HL-60 (cell line): Measurements from ENCODE around the gene POMC.

Experiments
- DNase-seq, 2 experiments: peaks; one replicate each; pipeline ENCODE4 v3.0.0-alpha.2; 2010 to 2020; ENCODE audit warnings: low read depth in 1 of 2, low spot score in 1 of 2
- H3K27ac ChIP-seq: fragments of 250-450 bp; sonication (Bioruptor Pico); replicated peaks from 2 replicates; pipeline ENCODE4 v1.5.1; 2020; ENCODE audit warnings: mild to moderate bottlenecking, moderate library complexity
- H3K27me3 ChIP-seq: fragments of 250-450 bp; sonication (Bioruptor Pico); 2 replicates; pipeline ENCODE4 v1.5.1; 2021; ENCODE audit warnings: mild to moderate bottlenecking, moderate library complexity; ENCODE audit not compliant: insufficient read depth, poor library complexity, severe bottlenecking
- H3K4me3 ChIP-seq: replicated peaks from 2 replicates; pipeline ENCODE4 v1.5.1; 2011; ENCODE audit warnings: mild to moderate bottlenecking, control low read depth, low read length; ENCODE audit not compliant: insufficient read depth
- GABPA ChIP-seq: IDR thresholded peaks from 2 replicates; pipeline ENCODE4 v1.6.1; 2012; ENCODE audit warnings: low read depth
- POLR2AphosphoS5 ChIP-seq: IDR thresholded peaks from 2 replicates; pipeline ENCODE4 v1.6.1; 2012; ENCODE audit warnings: low read depth
- SPI1 ChIP-seq: IDR thresholded peaks from 2 replicates; pipeline ENCODE4 v1.6.1; 2012; ENCODE audit warnings: low read depth, mild to moderate bottlenecking, borderline replicate concordance
- TF ChIP-seq, protein P1 (sequence below): IDR thresholded peaks from one replicate; pipeline ENCODE4 v1.5.1; 2011; ENCODE audit warnings: low read length, control low read depth, inconsistent platforms; ENCODE audit not compliant: insufficient read depth
- TF ChIP-seq, protein P2 (sequence below): IDR thresholded peaks from 2 replicates; pipeline ENCODE4 v1.6.1; 2012; ENCODE audit warnings: low read depth; ENCODE audit not compliant: insufficient replicate concordance

Gene POMC

DNA sequence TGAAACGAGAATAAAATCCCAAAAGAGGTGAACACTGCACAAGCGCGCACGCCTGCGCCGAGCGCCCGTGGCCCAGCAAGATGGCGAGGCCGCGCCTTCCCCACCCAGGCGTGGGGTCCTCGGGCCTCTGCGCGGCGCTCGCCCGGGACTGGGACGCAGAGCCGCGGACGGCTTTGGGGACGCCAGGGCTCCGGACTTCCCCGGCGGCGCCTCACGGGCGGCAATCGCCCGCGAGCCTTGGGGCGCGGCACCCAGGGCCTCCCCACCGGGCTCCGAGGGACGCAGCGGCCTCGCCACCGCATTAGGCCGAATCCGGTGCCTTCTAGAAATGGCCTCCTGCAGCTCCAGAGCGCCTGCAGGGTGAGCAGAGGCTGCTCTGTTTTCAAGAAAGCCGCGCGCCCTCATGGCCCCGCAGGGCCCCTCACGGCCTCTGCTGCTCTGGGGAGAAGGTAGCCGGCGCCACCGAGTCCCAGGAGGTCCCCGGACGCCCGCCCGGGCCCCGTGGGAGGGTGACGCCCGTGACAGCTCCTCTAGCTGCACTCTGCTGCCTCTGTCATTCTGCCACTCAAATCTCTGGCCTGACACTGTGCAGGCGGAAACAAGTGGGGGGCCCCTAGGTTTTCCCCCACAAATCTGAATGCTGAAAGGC lies 35.9 kb upstream of the POMC start:
- DNase-seq = no peak

DNA sequence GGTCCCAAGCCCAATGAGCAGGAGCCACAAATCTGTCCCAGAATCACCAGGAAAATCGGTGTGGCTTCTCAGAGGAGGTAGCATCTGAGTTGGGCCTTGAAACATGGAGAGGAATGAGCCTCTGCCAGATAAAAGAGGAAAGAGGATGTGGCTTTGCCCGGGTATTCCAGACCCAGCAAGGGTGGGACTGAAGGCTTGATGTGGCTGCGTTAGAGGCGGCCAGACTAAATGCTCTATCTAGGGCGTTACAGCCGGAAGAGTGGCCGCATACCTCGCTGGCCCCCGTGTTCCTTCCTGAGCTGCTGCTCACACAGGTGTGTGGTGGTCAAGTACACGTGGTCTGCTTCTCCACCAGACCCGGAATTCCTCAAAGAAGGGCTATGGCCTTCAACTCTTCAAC lies 33.9 kb upstream of the POMC start:
- TF ChIP-seq, protein P1, sequence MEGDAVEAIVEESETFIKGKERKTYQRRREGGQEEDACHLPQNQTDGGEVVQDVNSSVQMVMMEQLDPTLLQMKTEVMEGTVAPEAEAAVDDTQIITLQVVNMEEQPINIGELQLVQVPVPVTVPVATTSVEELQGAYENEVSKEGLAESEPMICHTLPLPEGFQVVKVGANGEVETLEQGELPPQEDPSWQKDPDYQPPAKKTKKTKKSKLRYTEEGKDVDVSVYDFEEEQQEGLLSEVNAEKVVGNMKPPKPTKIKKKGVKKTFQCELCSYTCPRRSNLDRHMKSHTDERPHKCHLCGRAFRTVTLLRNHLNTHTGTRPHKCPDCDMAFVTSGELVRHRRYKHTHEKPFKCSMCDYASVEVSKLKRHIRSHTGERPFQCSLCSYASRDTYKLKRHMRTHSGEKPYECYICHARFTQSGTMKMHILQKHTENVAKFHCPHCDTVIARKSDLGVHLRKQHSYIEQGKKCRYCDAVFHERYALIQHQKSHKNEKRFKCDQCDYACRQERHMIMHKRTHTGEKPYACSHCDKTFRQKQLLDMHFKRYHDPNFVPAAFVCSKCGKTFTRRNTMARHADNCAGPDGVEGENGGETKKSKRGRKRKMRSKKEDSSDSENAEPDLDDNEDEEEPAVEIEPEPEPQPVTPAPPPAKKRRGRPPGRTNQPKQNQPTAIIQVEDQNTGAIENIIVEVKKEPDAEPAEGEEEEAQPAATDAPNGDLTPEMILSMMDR = no peak
- TF ChIP-seq SPI1 (no peak), POLR2AphosphoS5 (no peak), GABPA (no peak)
- TF ChIP-seq, protein P2, sequence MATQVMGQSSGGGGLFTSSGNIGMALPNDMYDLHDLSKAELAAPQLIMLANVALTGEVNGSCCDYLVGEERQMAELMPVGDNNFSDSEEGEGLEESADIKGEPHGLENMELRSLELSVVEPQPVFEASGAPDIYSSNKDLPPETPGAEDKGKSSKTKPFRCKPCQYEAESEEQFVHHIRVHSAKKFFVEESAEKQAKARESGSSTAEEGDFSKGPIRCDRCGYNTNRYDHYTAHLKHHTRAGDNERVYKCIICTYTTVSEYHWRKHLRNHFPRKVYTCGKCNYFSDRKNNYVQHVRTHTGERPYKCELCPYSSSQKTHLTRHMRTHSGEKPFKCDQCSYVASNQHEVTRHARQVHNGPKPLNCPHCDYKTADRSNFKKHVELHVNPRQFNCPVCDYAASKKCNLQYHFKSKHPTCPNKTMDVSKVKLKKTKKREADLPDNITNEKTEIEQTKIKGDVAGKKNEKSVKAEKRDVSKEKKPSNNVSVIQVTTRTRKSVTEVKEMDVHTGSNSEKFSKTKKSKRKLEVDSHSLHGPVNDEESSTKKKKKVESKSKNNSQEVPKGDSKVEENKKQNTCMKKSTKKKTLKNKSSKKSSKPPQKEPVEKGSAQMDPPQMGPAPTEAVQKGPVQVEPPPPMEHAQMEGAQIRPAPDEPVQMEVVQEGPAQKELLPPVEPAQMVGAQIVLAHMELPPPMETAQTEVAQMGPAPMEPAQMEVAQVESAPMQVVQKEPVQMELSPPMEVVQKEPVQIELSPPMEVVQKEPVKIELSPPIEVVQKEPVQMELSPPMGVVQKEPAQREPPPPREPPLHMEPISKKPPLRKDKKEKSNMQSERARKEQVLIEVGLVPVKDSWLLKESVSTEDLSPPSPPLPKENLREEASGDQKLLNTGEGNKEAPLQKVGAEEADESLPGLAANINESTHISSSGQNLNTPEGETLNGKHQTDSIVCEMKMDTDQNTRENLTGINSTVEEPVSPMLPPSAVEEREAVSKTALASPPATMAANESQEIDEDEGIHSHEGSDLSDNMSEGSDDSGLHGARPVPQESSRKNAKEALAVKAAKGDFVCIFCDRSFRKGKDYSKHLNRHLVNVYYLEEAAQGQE = no peak
- DNase-seq = no peak
- no peak overlapping the region for H3K27ac ChIP-seq
- no peaks in the 10 kb centered on the region for H3K27me3 ChIP-seq
- H3K4me3 ChIP-seq = no peak overlapping the region

More for the DNA sequence above, 35.9 kb upstream of the POMC start:
- Histone ChIP-seq H3K27ac (no peak overlapping the region), H3K4me3 (no peak overlapping the region), H3K27me3 (no peaks in the 10 kb centered on the region)
- TF ChIP-seq POLR2AphosphoS5 (no peak), GABPA (no peak), SPI1 (no peak)
- TF ChIP-seq, protein P1 = no peak
- TF ChIP-seq, protein P2 = no peak

DNA sequence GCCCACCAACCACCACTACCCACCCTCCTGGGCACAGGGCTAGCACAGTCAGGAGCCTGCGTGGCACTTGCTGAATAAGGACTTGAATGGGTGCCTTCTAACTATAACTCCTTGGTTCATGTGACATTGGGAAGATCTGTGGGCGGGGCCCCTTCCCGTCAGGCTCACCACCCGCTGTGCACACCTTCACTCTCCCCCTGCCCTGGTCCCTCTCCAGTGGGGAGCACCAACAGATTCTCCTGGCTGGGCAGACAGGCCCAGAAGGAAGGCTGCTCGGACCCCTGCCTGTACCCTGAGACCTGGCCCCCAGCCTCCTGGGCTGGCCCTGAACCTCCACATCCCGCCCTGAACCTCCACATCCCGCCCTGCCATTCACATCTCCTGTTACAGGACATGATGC lies 33.4 kb upstream of the POMC start:
- TF ChIP-seq SPI1 (no peak), GABPA (no peak), POLR2AphosphoS5 (no peak)
- TF ChIP-seq, protein P2 = no peak
- TF ChIP-seq, protein P1 = no peak
- DNase-seq = no peak
- H3K27ac ChIP-seq = no peak overlapping the region
- no peak overlapping the region for H3K4me3 ChIP-seq
- H3K27me3 ChIP-seq = no peaks in the 10 kb centered on the region
